ENCODE measurements around the gene RAB10. TPM values are rescaled to one million over a fixed set of nuclear protein-coding genes. Genes with fewer than 3 reads are reported as not detected.
A peak's percentile ranks its signal among the peaks of the same experiment; 100 is the strongest.

RAB10 gene
- total and polyA plus RNA-seq, 4 donors: 37.6 to 149 (median 85.2) TPM

GRCh38 chr2:26169681-26170414 lies 136.0 kb downstream of the RAB10 start:
- TF ChIP-seq, protein P1, sequence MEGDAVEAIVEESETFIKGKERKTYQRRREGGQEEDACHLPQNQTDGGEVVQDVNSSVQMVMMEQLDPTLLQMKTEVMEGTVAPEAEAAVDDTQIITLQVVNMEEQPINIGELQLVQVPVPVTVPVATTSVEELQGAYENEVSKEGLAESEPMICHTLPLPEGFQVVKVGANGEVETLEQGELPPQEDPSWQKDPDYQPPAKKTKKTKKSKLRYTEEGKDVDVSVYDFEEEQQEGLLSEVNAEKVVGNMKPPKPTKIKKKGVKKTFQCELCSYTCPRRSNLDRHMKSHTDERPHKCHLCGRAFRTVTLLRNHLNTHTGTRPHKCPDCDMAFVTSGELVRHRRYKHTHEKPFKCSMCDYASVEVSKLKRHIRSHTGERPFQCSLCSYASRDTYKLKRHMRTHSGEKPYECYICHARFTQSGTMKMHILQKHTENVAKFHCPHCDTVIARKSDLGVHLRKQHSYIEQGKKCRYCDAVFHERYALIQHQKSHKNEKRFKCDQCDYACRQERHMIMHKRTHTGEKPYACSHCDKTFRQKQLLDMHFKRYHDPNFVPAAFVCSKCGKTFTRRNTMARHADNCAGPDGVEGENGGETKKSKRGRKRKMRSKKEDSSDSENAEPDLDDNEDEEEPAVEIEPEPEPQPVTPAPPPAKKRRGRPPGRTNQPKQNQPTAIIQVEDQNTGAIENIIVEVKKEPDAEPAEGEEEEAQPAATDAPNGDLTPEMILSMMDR (IDR thresholded peaks at IDR 0.05; ENCODE audit: control extremely low read depth, extremely low read depth): no peak
- WGBS, 2 donors: 83 to 85% methylated on average over 14 of the region's 14 CpGs
- ATAC-seq (ENCODE audit: insufficient read depth, low FRiP score) (no peak), DNase-seq (no peak)
- no peak overlapping the region for H3K27ac ChIP-seq (ENCODE audit: low read depth in 1 of 2, low read length in 1 of 2)
- H3K27me3 ChIP-seq (ENCODE audit: control insufficient read depth in 3 of 3, insufficient read depth in 3 of 3, low read length in 2 of 3): peaks cover 0 to 10% (median 5%) of the 10 kb centered on the region in 3 donors
- H3K4me1 ChIP-seq (ENCODE audit: control insufficient read depth in 5 of 5, insufficient read depth in 5 of 5, low read length in 5 of 5): peaks cover 0 to 8% (median 2%) of the 10 kb centered on the region in 5 donors
- H3K4me3 ChIP-seq: no peak overlapping the region
- no peak overlapping the region for H3K9ac ChIP-seq (ENCODE audit: insufficient read depth in 1 of 2, low read length in 2 of 2)
- H3K9me3 ChIP-seq (ENCODE audit: control insufficient read depth in 4 of 4, insufficient read depth in 3 of 4, low read length in 3 of 4): no peaks in the 10 kb centered on the region
- no peaks in the 10 kb centered on the region for H3K36me3 ChIP-seq (ENCODE audit: control insufficient read depth in 4 of 4, insufficient read depth in 4 of 4, low read length in 4 of 4)

GRCh38 chr2:26170795-26171194 lies 136.9 kb downstream of the RAB10 start:
- Histone ChIP-seq H3K4me3 (no peak overlapping the region), H3K27ac (ENCODE audit: low read depth in 1 of 2, low read length in 1 of 2) (no peak overlapping the region), H3K27me3 (ENCODE audit: control insufficient read depth in 3 of 3, insufficient read depth in 3 of 3, low read length in 2 of 3) (peaks cover 0 to 10% (median 6%) of the 10 kb centered on the region in 3 donors), H3K9ac (ENCODE audit: insufficient read depth in 1 of 2, low read length in 2 of 2) (no peak overlapping the region), H3K9me3 (ENCODE audit: control insufficient read depth in 4 of 4, insufficient read depth in 3 of 4, low read length in 3 of 4) (no peaks in the 10 kb centered on the region), H3K36me3 (ENCODE audit: control insufficient read depth in 4 of 4, insufficient read depth in 4 of 4, low read length in 4 of 4) (no peaks in the 10 kb centered on the region), H3K4me1 (ENCODE audit: control insufficient read depth in 5 of 5, insufficient read depth in 5 of 5, low read length in 5 of 5) (peaks cover 0 to 17% (median 6%) of the 10 kb centered on the region in 5 donors)
- ATAC-seq (ENCODE audit: insufficient read depth, low FRiP score) (no peak), DNase-seq (no peak)
- 93% methylated on average over 9 of the region's 9 CpGs for WGBS, 2 donors
- TF ChIP-seq, protein P1 (IDR thresholded peaks at IDR 0.05; ENCODE audit: control extremely low read depth, extremely low read depth): no peak

DNA sequence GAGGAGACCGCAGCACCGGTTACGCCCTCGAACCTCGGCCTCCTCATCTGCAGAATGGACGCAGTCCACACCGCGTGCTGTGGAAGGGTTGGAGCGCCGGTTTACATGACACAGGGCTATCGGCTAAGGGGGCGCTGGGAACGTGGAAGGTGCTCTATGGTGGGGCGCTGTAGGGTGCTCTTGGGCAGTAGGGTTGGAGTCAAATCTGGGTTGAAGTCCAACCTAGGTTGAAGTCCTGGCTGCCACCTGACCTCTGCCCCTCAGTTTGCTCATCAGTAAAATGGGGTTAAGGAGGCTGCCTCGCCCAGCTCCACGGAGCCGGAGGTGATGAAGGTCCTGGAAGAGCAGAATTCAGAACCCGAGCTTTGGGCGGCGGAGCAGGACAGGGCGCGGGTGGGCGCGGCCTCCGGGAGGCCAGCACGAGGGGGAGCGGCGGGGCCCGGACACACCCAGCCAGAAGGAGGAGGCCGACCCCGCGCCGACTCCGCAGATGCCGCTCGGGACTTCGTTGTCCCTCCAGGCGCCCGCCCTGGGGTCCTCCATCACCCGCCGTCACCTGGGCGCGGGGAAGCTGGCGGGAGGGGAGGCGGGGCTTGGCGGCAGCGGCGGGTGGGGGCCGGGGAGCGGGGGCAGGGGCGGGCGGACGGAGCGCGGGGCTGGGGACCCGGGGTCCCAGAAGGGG lies 138.4 kb downstream of the RAB10 start:
- ATAC-seq (ENCODE audit: insufficient read depth, low FRiP score) (no peak), DNase-seq (peak; percentile 40 to 47 (median 45))
- peaks cover 0 to 10% (median 6%) of the 10 kb centered on the region in 3 donors for H3K27me3 ChIP-seq (ENCODE audit: control insufficient read depth in 3 of 3, insufficient read depth in 3 of 3, low read length in 2 of 3)
- no peak overlapping the region for H3K9ac ChIP-seq (ENCODE audit: insufficient read depth in 1 of 2, low read length in 2 of 2)
- no peaks in the 10 kb centered on the region for H3K36me3 ChIP-seq (ENCODE audit: control insufficient read depth in 4 of 4, insufficient read depth in 4 of 4, low read length in 4 of 4)
- TF ChIP-seq, protein P1 (IDR thresholded peaks at IDR 0.05; ENCODE audit: control extremely low read depth, extremely low read depth): no peak
- WGBS, 2 donors: 18 to 25% methylated on average over 30 to 56 of the region's 56 CpGs
- H3K27ac ChIP-seq (ENCODE audit: low read depth in 1 of 2, low read length in 1 of 2): no peak overlapping the region
- H3K4me1 ChIP-seq (ENCODE audit: control insufficient read depth in 5 of 5, insufficient read depth in 5 of 5, low read length in 5 of 5): peaks cover 0 to 22% (median 6%) of the 10 kb centered on the region in 5 donors
- no peaks in the 10 kb centered on the region for H3K9me3 ChIP-seq (ENCODE audit: control insufficient read depth in 4 of 4, insufficient read depth in 3 of 4, low read length in 3 of 4)
- H3K4me3 ChIP-seq: no peak overlapping the region
